GM03348 (cell line): ENCODE measurements around the gene CACYBP.
"Not testable (repeated sequence)": the region's sequence is repeated elsewhere in the genome, so short reads cannot be mapped to it uniquely, and the experiment has no call there.

Source experiments
- DNase-seq: peaks from one replicate; pipeline ENCODE4 v3.0.0; 2012; ENCODE audit warnings: low spot score

CACYBP gene

DNA sequence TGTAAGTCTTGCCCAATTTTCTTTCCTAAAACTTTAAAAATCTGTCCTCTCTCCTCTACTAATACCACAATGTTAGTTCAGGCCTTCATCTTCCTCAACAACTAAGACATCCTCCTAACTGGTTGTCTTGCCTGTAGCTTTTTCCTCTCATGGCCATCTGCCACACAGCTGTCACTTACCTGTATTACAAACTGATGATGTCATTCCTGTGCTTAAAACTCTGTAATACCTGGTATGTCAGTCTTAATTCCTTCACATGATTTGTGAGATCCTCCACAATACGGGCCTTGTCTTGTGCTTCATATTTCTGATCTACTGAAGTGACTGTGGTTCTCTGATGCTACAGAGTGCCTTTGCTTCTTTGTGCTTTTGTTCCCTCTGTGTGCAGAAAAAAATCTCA, 13.7 kb downstream of the CACYBP start:
- DNase-seq: no peak

DNA sequence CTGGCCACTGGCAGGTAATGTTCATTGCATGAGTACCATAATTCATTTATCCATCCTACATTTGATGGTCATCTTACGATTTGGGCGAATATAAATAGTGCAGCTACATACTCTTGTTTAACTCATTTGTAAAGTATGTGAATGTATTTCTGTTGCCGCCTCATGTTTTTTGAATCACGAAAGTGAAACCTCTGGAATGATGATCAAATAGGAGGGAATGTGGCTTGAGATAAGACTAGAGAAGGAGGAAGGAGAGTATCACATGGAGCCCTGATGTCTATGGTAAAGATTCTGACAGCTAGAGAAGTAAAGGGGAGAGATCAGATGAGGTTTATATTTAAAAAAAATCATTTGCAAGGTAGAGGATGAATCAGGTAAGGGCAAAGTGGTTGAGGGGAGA, 15.5 kb downstream of the CACYBP start:
- DNase-seq: peak; percentile 61

DNA sequence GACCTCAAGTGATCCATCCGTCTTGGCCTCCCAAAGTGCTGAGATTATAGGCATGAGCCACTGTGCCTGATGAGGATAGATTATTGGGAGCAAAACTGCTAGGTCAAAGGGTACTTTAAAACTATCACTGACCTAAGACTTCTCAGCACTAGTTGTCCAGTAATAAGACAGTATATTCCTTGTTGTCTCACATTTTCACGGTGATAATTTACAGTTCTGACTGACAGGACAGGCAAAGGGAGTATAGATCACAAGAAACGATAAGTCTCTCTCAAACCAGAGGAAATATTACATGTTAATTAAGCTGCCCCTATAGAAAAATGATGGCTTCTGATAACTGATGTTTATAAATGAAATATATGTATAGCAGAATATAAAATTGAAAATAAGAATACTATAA, 19.8 kb downstream of the CACYBP start:
- DNase-seq: no peak

DNA sequence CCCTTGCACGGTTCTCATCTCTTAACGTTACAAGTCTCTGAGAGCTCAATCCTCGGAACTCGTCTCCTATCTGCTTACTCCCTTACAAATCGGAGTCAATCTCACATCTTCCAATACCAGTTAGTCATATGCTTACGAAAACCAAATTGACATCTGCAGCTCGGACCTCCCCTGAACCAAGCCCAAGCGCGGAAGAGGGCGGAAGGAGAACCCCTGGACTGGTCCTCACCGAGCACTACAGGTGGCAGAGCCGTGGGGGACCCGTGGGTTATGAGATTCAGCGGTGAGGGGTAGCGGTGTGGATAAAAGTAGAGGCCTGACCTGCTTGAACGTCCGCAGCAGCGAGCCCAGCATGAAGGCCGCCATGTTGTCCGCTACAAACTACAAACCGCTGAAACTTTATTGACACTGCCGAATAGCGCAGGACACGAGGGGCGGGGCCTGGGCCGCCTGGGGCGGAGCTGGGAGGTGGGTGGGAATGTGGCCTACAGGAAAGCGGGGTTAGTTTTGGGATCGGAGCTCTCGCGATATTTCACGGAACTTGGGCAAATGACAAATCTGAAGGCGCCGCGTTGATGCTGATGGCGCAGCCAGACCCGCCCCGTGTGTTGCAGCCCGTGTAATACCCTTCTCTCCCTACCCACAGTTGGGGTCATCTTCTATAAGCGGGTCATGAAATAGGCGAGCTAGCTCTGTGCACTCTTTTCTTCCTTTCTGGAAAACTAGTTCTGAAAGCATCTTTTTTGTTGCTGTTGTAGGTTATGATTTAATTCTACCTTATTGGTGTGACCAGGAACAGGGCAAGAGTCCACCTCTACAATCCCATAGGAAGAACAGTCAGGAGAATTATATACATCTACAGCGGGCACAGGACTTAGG, 23.5 kb downstream of the CACYBP start, which contains the start of gene MRPS14:
MRPS14 (minus strand) TSS at position 383 of the 879 bp plus-strand sequence; CDS start at position 366, 17 bp downstream.
- DNase-seq: peak; percentile 94

DNA sequence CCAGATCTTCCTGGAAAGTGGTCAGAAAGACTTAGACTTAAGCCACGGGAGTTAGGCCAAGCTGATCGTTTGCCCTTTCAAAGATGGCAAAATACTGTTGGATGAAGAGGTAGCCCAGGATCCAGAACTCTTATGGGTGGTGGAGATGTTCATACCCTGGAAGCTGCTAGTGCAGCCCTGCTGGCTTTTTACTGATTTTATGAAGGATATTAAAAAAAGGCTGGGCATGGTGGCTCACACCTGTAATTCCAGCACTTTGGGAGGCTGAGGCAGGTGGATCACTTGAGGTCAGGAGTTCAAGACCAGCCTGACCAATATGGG, 24.1 kb downstream of the CACYBP start:
- DNase-seq: not testable (repeated sequence)

DNA sequence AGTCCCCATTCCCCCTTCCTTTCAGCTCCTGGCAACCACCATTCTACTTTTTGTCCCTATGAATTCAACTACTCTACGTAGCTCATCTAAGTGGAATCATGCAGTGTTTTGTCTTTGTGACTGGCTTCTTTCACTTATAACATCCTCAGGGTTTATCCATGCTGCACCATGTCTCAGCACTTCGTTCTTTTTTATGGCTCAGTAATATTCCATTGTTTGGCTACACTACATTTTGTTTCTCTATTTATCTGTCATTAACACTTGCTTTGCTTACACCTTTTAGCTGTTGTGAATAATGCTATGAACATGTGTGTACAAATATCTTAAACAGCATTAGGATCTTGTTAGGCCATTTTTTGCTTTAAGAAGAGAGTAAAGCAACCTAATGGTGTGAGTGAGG, 25.0 kb downstream of the CACYBP start:
- DNase-seq: no peak

DNA sequence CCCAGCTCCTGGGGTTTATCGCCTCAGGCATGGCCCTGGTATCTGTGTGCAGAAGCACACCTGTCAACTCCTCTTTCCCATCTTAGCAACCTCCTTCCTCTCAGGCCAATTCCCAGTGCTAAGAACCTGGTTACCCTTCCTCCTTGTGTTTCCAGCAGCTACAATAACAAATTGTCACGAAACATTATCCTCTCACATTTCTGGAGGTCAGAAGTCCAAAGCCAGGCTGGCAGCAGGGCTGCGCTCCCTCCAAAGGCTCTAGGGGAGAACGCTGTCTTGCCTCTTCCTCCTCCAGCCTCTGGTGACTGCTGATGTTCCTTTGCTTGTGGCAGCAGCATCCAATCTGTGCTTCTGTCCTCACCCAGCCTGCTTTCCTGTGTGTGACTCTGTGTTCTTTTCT, 34.2 kb downstream of the CACYBP start:
- DNase-seq: no peak

DNA sequence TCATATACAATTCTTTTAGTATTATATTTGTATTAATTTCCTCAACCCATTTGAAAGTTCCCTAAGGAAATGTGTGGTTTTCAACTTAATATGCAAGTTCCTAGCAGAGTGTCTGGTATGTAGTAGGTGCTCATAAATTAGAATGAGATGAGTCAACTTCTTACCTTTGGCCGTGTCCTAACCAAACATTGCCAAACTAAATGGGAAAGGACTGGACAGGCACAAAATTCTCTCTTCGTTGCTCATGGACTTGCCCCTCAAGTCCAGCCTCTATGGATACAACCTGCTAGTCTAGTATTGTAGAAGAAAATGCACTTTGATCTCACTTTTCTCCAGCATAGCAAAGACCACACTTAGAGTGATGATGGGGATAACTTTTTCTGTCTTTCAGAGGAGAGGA, 35.0 kb downstream of the CACYBP start:
- DNase-seq: no peak

DNA sequence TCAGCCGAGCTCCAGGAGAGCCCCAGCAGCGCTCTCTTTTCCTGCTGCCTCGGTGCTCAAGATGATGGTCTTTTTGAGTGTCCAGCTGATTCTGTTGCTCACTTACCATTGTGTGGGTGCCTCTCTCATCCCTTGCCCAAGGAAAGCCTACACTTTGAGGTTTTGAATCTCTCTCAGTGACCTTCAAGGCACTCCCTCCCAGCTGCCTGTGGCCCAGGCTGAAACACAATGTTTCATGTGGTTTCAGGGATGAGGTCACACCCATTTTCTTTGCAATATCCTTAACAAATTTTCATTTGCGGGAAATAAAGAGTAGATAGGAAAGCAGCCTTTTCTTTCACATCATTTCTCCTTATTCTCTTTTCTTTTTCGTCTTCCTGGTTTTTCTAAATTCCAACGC, 36.1 kb downstream of the CACYBP start:
- no peak for DNase-seq

DNA sequence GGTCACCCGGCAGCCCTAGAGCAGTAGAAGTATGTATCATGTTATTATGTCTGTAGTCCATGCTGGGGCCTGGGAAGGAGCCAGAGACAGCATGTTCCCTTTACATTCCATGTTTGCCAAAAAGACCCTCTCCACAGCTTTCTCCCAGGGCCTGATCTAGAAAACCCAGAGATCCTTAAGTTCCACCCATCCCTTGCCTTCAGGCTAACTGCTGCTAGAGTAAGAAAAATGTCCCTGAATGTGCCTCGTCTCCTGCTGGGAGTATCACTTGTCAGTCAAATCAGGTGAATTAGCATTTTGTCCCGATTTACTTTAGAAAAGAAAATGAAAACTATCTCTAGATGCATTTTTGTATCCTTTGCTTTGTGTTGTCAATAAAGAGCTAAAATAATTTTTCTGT, 36.7 kb downstream of the CACYBP start:
- DNase-seq: no peak

DNA sequence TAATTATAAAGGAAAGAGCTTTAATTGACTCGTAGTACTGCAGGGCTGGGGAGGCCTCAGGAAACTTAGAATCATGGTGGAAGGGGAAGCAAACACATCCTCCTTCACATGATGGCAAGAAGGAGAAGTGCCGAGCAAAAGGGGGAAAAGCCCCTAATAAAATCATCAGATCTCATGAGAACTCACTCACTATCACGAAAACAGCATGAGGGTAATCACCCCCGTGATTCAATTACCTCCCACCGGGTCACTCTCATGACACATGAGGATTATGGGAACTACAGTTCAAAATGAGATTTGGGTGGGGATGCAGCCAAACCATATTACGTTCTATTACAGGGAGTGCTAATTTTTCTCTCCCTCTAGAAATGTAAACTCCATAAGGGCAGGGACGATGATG, 37.7 kb downstream of the CACYBP start:
- no peak for DNase-seq

DNA sequence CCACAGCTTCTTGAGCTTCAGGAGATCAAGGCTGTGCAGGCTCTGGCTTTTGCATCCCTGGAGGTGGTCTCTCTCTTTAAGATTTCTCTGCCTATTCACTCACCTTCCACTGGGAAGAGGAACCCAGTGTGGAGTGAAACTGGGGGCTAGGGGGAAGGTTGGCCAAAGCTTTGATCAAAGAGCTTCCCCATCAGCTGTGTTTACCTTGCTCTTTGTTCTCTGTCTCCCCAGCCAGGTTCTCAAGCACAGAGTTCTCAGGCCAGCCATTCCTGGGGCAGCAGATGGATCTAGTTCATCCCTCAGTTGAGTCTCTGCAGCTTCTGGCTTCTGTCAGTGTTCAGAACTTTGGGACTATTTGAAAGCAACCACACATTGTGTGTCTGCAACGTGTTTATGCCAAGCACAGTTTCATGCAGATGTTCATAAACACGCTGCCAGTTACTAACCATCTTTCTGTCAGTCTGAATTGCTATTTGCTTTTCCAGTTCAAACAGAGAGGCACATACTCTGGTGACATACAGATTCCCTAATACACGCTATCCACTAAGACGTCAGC, 40.7 kb downstream of the CACYBP start:
- DNase-seq: no peak

DNA sequence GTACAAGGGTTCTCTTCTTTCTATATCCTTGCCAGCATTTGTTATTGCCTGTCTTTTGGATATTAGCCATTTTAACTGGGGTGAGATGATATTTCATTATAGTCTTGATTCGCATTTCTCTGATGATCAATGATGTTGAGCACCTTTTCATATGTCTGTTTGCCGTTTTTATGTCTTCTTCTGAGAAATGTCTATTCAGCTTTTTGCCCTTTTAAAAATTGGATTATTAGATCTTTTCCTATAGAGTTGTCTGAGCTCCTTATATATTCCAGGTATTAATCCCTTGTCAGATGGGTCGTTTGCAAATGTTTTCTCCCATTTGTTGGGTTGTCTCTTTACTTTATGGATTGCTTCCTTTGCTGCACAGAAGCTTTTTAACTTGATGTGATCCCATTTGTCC, 42.9 kb downstream of the CACYBP start:
- no peak for DNase-seq

DNA sequence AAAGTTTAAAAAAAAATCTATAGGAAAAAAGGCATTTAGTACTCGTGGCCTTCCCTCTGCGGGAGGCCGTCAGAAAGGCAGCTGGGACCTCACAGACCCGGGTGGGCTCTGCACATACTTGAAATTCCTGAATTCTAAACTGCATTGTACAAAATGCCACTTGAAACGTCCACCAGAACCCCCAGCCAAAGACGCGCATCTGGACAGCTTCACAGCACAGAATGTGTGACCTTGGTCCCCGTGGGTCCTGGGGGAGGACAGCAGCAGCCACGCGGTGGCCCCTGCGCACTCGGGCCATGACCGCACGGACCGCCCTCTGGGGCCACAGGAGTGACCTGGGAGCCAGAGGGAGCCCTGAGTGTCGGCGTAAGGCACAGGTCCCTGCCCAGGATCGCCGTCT, 44.1 kb downstream of the CACYBP start:
- no peak for DNase-seq

DNA sequence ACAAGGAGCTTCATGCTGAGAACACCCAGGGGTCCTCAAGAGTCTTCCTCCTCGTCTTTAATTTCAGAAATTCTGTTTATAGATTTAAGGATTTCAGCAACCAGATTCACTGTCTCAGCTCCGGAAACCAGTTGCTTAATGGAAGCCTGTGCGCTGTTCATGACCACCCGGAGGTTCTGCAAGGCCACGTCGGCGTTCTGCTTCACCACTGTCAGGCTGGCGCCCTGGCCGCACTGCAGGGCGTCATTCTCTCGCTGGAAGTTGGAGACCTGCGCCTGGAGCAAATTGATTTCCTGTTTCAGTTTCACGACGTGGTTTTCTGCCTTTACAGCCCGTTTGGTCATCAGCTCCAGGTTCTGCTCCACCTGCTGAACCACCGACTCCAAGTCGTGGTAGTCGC, 44.8 kb downstream of the CACYBP start:
- DNase-seq: not testable (repeated sequence)

DNA sequence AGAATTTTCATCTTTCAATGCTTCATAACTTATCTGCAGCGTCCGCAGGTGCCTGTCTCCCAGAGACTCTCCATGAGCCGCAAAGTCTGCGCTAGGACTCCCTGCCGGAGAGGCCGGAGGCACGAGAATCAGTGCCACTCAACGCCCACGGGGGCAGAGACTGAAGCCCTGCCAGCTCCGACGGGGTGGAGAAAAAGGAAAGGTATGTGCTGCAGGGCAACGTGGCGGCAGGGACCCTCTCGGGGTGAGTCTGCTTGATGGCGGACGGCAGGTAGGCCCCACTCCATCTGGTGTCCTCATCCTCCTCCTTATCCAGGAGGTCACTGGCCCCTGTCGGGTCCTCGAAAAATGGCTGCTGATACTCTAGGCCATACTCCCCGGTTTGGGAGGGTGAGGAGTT, 45.4 kb downstream of the CACYBP start:
- DNase-seq: no peak

DNA sequence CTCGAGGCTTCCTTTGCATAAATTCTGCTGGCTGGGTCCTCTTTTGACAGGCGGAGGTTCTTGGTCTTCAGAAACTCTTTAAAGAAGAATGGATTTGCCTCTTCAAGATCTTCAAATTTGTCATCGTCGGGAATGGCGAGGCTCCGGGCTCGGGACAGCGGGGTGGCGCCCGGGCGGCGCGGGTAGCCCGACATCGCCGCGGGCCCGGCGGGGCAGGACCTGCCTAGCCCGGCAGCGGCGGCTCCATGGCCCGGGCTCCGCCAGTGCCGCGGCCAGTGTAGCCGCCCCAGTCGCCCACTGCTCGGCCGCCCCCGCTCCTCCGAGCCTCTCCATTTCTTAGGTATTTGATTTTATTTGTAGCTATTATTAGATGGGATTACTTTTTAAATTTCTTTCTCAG, 45.8 kb downstream of the CACYBP start:
- DNase-seq: no peak

DNA sequence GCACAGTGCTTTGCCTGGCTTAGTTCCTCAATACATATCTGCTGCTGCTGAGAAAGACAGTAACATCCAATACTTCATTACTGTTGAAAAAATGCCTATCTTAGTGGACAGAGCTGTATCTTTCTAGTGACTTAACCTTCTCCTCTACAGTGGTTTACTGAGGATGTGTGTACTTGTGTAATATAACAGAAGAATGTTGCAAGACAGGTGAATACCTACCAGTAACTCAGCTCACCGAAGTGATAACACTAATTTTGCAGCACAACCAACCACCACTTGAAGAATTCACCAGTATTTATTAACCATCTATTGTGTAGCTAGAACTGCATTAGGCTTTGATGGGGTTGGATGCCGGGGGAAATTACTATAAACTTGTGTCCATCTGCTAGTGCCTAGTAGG, 51.2 kb downstream of the CACYBP start:
- DNase-seq: no peak

DNA sequence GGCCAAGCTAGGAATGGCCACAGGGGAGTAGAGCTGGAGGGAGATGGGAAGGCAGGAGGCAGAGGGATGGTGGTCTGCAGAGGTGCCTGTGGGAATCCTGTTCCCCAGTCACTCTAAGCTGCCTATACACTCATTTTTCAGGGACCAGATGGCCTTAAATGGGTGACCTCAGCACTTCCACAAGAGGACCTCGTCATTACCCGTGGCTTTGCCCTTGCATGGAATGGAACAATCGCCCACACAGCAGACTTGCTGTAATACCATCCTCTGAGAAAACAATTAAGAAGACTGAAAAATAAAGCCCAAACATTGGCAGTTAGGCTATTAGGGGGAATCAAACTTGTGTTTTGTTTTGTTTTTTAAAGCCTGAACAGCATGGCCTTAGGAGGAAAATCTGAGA, 55.0 kb downstream of the CACYBP start:
- no peak for DNase-seq
